RWPE1 (cell line): ENCODE measurements around the gene STON2.

ENCODE experiments used
- CTCF ChIA-PET: fragments of 350-600 bp; sonication (Branson Sonifier 250); formaldehyde crosslinking; extraction: SDS; loops from one replicate; lab custom pipeline; 2021; lab: Yijun Ruan, JAX
- POLR2A ChIA-PET: fragments of 400-600 bp; formaldehyde crosslinking; extraction: SDS; loops from one replicate; lab custom pipeline; 2020; ENCODE audit warnings: antibody characterized with exemption; ENCODE audit not compliant: low non-redundant PET; lab: Yijun Ruan, JAX
- DNase-seq: peaks from one replicate; pipeline ENCODE4 v3.0.0; 2012; ENCODE audit warnings: low spot score
- H3K27ac ChIP-seq: fragments of 450-650 bp; 2 replicates; pipeline ENCODE4 v1.5.1; 2017
- CTCF ChIP-seq: fragments of 450-650 bp; conservative IDR thresholded peaks from 2 replicates; pipeline ENCODE4 v1.5.1; 2017; ENCODE audit warnings: low read depth, mild to moderate bottlenecking

The STON2 gene

GRCh38 chr14:81265636-81266169, 134.4 kb downstream of the STON2 start:
- H3K27ac ChIP-seq, result no peak overlapping the region
- no peak for TF ChIP-seq CTCF
- no peak for DNase-seq
- POLR2A ChIA-PET, result no interaction called here
- CTCF ChIA-PET, result no interaction called here

GRCh38 chr14:81264671-81265070, 135.5 kb downstream of the STON2 start:
- CTCF ChIA-PET, result no interaction called here
- no peak for TF ChIP-seq CTCF
- no peak overlapping the region for H3K27ac ChIP-seq
- DNase-seq, result no peak
- POLR2A ChIA-PET, result no interaction called here

GRCh38 chr14:81263777-81264410, 136.2 kb downstream of the STON2 start:
- ChIA-PET POLR2A (no interaction called here), CTCF (interaction anchor here (0.6 to 1.1 kb wide), 2 partner anchors 189 to 201 kb away, joined by 3 read pairs; no protein-coding TSS in a partner anchor)
- no peak for DNase-seq
- TF ChIP-seq CTCF, result no peak
- H3K27ac ChIP-seq, result no peak overlapping the region

GRCh38 chr14:81261176-81261575, 138.9 kb downstream of the STON2 start:
- DNase-seq, result no peak
- TF ChIP-seq CTCF, result no peak

GRCh38 chr14:81260732-81261131, 139.4 kb downstream of the STON2 start:
- H3K27ac ChIP-seq, result no peak overlapping the region
- CTCF ChIA-PET, result interaction anchor here (0.5 to 1.0 kb wide), 2 partner anchors 193 to 204 kb away, joined by 3 read pairs; no protein-coding TSS in a partner anchor
- no peak for TF ChIP-seq CTCF
- POLR2A ChIA-PET, result no interaction called here
- DNase-seq, result no peak

More at GRCh38 chr14:81261176-81261575, 138.9 kb downstream of the STON2 start:
- POLR2A ChIA-PET, result no interaction called here
- no peak overlapping the region for H3K27ac ChIP-seq
- CTCF ChIA-PET, result interaction anchor here (0.5 to 1.0 kb wide), 2 partner anchors 192 to 204 kb away, joined by 3 read pairs; no protein-coding TSS in a partner anchor

GRCh38 chr14:81256289-81256960, 143.7 kb downstream of the STON2 start:
- DNase-seq, result no peak
- no peak for TF ChIP-seq CTCF
- POLR2A ChIA-PET, result no interaction called here
- CTCF ChIA-PET, result no interaction called here
- H3K27ac ChIP-seq, result no peak overlapping the region
